OCI-LY1 (cell line): ENCODE data around the gene SLC4A8.

Experiments
- H2AFZ ChIP-seq: fragments of 200-600 bp; sonication (generic), shearing (Covaris generic); 2 replicates; pipeline ENCODE4 v1.6.0; 2014; ENCODE audit warnings: antibody characterized with exemption, mild to moderate bottlenecking, low read length
- H3F3A ChIP-seq: fragments of 200-600 bp; sonication (generic), shearing (Covaris generic); 2 replicates; pipeline ENCODE4 v1.6.0; 2014; ENCODE audit warnings: mild to moderate bottlenecking, antibody characterized with exemption, low read length, moderate library complexity; ENCODE audit not compliant: insufficient read depth
- H3K27ac ChIP-seq: fragments of 200-600 bp; sonication (generic); 2 replicates; pipeline ENCODE4 v1.5.1; 2014; ENCODE audit warnings: low read length, mixed run types, mild to moderate bottlenecking, low read depth; ENCODE audit not compliant: poor library complexity, severe bottlenecking
- H3K27me3 ChIP-seq: fragments of 200-600 bp; sonication (generic); 2 replicates; pipeline ENCODE4 v1.6.0; 2014; ENCODE audit warnings: antibody characterized with exemption, mild to moderate bottlenecking, low read length, moderate library complexity; ENCODE audit not compliant: insufficient read depth
- H3K36me3 ChIP-seq: fragments of 200-600 bp; sonication (generic); 2 replicates; pipeline ENCODE4 v1.6.1; 2014; ENCODE audit warnings: mild to moderate bottlenecking, antibody characterized with exemption, low read length, moderate library complexity, mixed read lengths; ENCODE audit not compliant: insufficient read depth
- H3K4me1 ChIP-seq: fragments of 200-600 bp; sonication (generic); 2 replicates; pipeline ENCODE4 v1.5.1; 2014; ENCODE audit warnings: mild to moderate bottlenecking, low read length, moderate library complexity; ENCODE audit not compliant: insufficient read depth, severe bottlenecking
- H3K4me2 ChIP-seq: fragments of 200-600 bp; sonication (generic), shearing (Covaris generic); 2 replicates; pipeline ENCODE4 v1.6.1; 2014; ENCODE audit warnings: low read length
- H3K4me3 ChIP-seq: fragments of 200-600 bp; sonication (generic); 2 replicates; pipeline ENCODE4 v1.5.1; 2014; ENCODE audit warnings: low read length, low read depth, mild to moderate bottlenecking, mixed read lengths; ENCODE audit not compliant: poor library complexity, severe bottlenecking
- H3K79me2 ChIP-seq: fragments of 200-600 bp; shearing (Covaris generic); 2 replicates; pipeline ENCODE4 v1.6.1; 2016; ENCODE audit warnings: mixed run types, low read length, mixed read lengths; ENCODE audit not compliant: insufficient read depth
- H3K9ac ChIP-seq: fragments of 200-600 bp; sonication (generic), shearing (Covaris generic); 2 replicates; pipeline ENCODE4 v1.6.1; 2014; ENCODE audit warnings: mild to moderate bottlenecking, low read length, mixed read lengths
- H3K9me2 ChIP-seq: fragments of 200-600 bp; sonication (generic), shearing (Covaris generic); 2 replicates; pipeline ENCODE4 v1.6.1; 2014; ENCODE audit warnings: low read depth, mild to moderate bottlenecking, low read length, mixed read lengths
- H3K9me3 ChIP-seq: fragments of 200-600 bp; shearing (Covaris generic); 2 replicates; pipeline ENCODE4 v1.6.1; 2014; ENCODE audit warnings: low read length, mixed read lengths
- H4K20me1 ChIP-seq: fragments of 200-600 bp; sonication (generic), shearing (Covaris generic); 2 replicates; pipeline ENCODE4 v1.6.0; 2016; ENCODE audit warnings: mild to moderate bottlenecking, low read length; ENCODE audit not compliant: insufficient read depth
- CTCF ChIP-seq: fragments of 200-600 bp; sonication (generic), shearing (Covaris generic); IDR thresholded peaks from 2 replicates; pipeline ENCODE4 v1.5.1; 2017; ENCODE audit warnings: mild to moderate bottlenecking, antibody characterized with exemption, low read length, moderate library complexity, mixed read lengths
- EZH2 ChIP-seq: fragments of 200-600 bp; sonication (generic), shearing (Covaris generic); IDR thresholded peaks from 2 replicates; pipeline ENCODE4 v1.8.0; 2017; ENCODE audit warnings: borderline replicate concordance, mixed run types, mild to moderate bottlenecking, antibody characterized with exemption, low read length, moderate library complexity, mixed read lengths

The SLC4A8 gene

GRCh38 chr12:51522696-51523095 is 98.1 kb downstream of the SLC4A8 start:
- no peaks in the 10 kb centered on the region for H3K79me2 ChIP-seq
- H4K20me1 ChIP-seq, result no peaks in the 10 kb centered on the region
- H3K4me1 ChIP-seq, result no peaks in the 10 kb centered on the region
- no peak overlapping the region for H3K4me2 ChIP-seq
- H2AFZ ChIP-seq, result no peak overlapping the region
- no peak for TF ChIP-seq CTCF
- no peak for TF ChIP-seq EZH2
- H3K4me3 ChIP-seq, result no peak overlapping the region
- no peaks in the 10 kb centered on the region for H3K9me2 ChIP-seq
- H3F3A ChIP-seq, result no peaks in the 10 kb centered on the region
- no peaks in the 10 kb centered on the region for H3K27me3 ChIP-seq
- no peak overlapping the region for H3K9ac ChIP-seq
- H3K27ac ChIP-seq, result no peak overlapping the region
- H3K36me3 ChIP-seq, result no peaks in the 10 kb centered on the region
- no peaks in the 10 kb centered on the region for H3K9me3 ChIP-seq

GRCh38 chr12:51524386-51524901 is 99.8 kb downstream of the SLC4A8 start:
- no peaks in the 10 kb centered on the region for H3K79me2 ChIP-seq
- H4K20me1 ChIP-seq, result no peaks in the 10 kb centered on the region
- no peaks in the 10 kb centered on the region for H3K36me3 ChIP-seq
- H3F3A ChIP-seq, result no peaks in the 10 kb centered on the region
- no peaks in the 10 kb centered on the region for H3K4me1 ChIP-seq
- H3K9me3 ChIP-seq, result no peaks in the 10 kb centered on the region
- H3K4me3 ChIP-seq, result no peak overlapping the region
- TF ChIP-seq EZH2 (no peak), CTCF (no peak)
- H3K4me2 ChIP-seq, result no peak overlapping the region
- no peak overlapping the region for H3K27ac ChIP-seq
- H3K27me3 ChIP-seq, result no peaks in the 10 kb centered on the region
- H2AFZ ChIP-seq, result no peak overlapping the region
- no peak overlapping the region for H3K9ac ChIP-seq
- H3K9me2 ChIP-seq, result no peaks in the 10 kb centered on the region

DNA sequence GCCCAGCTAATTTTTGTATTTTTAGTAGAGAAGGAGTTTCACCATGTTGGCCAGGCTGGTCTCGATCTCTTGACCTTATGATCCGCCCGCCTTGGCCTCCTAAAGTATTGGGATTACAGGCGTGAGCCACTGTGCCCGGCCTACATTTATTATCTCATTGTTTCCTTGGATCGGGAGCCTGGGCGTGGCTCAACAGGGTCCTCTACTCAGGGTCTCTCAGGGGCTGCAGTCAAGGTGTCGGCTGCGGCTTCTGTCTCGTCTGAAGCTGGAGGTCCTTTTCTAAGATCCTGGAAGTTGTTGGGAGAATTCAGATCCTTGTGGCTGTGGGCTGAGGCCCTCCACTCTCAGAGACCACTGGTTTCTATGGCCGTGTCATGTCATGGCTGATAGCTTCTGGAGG is 100.9 kb downstream of the SLC4A8 start:
- no peak overlapping the region for H3K27ac ChIP-seq
- H4K20me1 ChIP-seq, result no peaks in the 10 kb centered on the region
- H3K4me2 ChIP-seq, result no peak overlapping the region
- H3K79me2 ChIP-seq, result no peaks in the 10 kb centered on the region
- no peaks in the 10 kb centered on the region for H3K4me1 ChIP-seq
- TF ChIP-seq CTCF (no peak), EZH2 (no peak)
- no peaks in the 10 kb centered on the region for H3K9me3 ChIP-seq
- no peak overlapping the region for H3K4me3 ChIP-seq
- no peaks in the 10 kb centered on the region for H3K27me3 ChIP-seq
- no peaks in the 10 kb centered on the region for H3K9me2 ChIP-seq
- no peak overlapping the region for H2AFZ ChIP-seq
- no peaks in the 10 kb centered on the region for H3K36me3 ChIP-seq
- no peak overlapping the region for H3K9ac ChIP-seq
- H3F3A ChIP-seq, result no peaks in the 10 kb centered on the region
